Activated CD4-positive, alpha-beta T cell treated with anti-CD3 and anti-CD28 coated beads for 4 hours (primary cell): ENCODE data around the gene TH.

ENCODE experiments used
- DNase-seq, 2 donors: peaks; one replicate each; pipeline ENCODE4 v3.0.0-alpha.2; 2020

Gene TH

GRCh38 chr11:2158296-2158737, 13.3 kb downstream of the TH start:
- DNase-seq = no peak

GRCh38 chr11:2157294-2158040, 14.1 kb downstream of the TH start:
- DNase-seq = no peak

- peak; percentile 28 to 53 for DNase-seq
Observed at GRCh38 chr11:2156416-2157182, 15.0 kb downstream of the TH start.

DNA sequence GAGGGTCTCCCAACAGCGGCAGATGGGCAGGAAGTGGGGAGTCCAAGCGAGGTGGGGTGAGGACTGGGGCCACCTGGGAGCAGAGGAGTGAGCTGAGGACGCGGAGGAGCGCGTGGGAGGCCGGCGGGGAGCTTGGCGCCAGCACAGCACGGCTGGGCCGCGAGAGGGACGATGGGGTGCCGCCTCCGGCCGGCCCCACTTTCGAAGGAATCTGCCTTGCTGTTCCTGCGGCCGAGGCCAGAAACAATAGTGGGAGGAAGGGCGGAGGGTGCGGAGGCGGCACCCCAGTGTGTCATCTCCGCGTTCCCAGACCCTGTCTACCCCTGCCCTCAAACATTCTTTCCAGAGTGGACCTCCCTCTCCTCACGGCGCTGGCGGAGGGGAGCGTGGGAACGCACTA, 16.1 kb downstream of the TH start:
- no peak for DNase-seq

DNA sequence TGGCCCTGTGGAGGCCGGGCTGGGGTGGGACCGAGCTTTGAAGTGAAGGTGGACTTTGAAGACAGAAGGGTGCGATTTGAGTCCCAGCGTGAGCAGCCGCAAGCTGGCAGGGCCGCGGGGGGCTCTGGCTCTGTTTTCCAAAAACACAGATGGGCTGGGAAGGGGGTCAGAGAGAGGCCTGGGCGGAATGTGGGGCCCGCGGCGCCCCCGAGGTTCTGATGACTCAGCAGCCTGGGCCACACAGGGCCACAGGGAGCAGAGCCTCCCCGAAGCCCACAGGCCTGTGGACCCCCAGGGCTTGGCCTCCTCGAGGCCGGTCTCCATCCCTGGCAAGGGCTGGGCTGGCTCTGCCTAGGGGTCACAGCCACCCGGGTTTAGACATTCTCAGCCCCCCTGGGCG, 16.7 kb downstream of the TH start:
- no peak for DNase-seq

DNA sequence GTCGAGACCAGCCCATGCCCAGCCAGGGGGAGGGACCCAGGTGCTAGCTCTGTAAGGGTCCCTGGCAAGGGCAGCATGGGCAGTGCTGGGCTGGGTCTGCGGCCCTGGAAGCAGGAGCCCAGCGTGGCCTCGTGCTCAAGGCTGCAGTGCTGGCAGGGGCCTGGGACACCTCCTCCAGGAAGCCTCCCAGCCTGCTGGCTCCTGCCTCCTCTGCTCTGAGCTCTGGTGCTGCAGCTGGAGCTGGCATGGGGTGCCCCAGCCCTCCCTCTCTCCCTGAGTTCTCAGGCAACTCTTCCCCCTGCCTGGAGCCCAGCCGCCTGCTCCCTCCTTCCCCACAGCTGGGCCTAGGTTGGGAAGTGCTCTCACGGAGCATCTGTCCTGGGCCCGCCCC, 17.4 kb downstream of the TH start:
- no peak for DNase-seq

DNA sequence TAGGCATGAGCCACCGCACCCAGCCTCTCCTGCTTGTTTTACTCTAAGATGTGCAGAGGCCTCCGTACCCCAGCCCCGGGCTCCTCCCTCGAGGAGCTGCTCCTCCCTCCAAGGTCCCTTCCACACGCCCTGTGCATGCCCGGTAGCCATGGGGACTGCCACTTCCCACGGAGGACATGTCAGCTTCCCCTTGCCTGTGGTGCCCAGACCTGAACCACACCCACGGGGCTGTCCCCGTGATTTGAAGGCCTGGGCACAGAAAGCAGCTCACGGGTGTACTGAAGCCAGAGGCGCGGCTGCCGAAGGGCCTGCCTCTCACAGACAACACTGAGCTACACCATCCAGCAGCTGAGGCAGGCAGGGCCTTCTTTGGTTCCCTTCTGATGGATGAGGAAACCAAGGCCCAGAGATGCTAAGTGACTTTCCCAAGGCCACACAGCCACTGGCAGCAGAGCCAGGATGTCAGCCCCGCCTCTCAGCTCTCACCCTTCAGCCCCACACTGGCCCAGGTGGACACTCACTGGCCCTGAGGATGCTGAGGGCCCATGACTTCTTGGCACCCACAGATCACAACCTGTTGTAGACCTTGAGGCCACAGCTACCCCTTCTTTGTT, 17.9 kb downstream of the TH start:
- no peak for DNase-seq

DNA sequence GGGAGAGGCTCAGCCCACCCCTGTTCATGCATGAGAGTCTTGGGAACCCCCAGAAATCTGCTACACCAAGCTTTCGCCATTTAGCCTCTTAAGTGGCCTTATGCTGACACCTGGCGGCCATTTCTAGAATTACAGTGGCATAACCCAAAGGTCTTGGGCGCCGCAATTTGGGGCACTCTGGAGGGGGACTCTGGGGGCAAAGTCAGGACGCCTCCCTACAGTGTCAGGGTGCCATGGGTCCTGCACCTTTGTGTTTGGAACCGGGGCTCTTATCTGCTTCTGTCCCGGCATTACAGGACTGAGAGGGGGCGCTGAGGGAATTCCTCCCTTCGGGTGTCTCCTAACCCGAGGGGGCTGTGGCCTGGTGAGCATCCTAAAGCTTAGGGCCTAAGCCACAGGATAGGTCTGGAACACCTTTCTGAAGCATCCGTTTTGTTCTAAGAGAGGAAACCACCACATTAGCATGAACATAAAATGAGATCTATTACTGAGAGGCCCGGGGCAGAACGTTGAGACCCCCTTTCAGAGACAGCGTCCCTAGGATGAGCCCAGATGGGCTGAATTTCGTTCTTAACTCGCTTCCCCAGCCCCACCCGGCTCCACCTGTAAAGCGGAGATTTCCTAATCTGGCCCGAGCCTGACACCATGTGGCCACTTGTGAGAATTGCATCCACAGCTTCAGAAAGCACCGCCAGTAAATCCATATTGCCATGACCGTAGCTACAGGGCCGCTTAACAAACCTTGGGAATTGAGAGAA, 19.9 kb downstream of the TH start:
- DNase-seq = peak; percentile 79 to 82

DNA sequence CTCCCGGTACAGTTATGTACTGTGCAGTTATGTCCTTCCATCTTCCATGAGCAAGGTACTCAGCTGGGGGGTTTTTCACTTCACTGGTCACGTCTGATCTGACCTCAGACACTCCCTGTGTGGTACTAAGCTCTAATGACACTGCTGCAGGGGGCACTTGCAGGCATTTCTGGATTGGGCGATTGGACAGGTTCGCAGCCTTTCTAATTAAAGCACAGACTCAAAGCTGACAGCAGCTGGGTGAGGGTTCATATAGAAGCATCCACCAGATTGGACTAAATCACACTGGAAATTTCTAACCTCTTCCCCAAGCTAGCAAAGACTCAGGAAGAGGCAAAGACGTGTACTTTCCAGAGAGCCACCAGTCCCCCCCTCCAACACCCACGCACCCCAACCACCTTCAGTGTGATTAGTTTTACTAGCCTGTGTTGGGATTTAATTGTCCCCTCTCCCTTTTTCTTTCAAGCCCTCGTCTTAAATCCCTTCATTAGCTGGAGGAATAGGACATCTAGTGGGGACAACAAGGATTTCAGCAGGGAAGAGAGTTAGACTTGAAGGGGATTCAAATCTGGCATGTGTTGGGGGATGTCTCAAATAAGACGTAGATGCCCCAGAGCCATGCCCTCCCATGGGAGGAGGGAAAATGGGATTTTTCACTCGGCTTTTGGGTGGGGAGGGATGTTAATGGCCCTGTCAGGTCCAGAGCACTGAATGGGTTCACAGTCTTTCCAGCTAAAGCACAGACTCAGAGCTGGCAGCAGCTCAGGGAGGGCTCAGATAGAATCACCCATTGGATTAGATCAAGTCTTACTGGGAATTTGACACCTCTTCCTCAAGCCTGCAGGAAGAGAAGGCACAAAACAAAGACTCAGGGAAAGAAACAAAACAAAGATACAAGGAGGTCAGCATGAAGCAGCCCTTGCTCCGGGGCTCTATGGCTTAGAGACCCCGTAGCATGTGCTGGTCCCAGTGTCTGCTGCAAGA, 21.5 kb downstream of the TH start:
- peak in 1 of 2 donors; percentile 30 for DNase-seq

GRCh38 chr11:2149460-2149859, 22.2 kb downstream of the TH start:
- DNase-seq = no peak

DNA sequence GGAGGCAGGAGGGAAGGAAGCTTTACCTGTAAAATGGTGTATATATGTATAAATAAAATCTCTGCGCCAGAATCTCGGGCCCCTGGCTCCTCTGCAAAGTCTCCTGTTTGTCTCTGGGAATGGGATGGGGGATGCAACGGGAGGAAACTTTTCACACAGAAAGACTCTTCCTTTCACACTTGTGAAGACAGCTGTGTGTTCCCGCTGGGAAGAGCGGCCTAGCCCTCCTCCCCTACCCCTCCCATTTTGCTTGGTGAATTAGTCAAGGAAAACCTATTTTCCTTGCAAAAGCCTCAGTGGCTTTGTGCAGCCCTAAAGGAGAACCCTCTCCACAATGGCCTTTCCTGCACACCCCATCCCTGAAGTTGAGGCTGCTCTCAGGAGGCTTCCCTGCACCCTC, 23.0 kb downstream of the TH start:
- no peak for DNase-seq

GRCh38 chr11:2147391-2147790, 24.2 kb downstream of the TH start:
- DNase-seq = no peak

GRCh38 chr11:2146051-2146450, 25.6 kb downstream of the TH start:
- DNase-seq = no peak

GRCh38 chr11:2144544-2145248, 26.9 kb downstream of the TH start:
- no peak for DNase-seq

- no peak for DNase-seq
Observed at GRCh38 chr11:2143799-2144543, 27.6 kb downstream of the TH start.

DNA sequence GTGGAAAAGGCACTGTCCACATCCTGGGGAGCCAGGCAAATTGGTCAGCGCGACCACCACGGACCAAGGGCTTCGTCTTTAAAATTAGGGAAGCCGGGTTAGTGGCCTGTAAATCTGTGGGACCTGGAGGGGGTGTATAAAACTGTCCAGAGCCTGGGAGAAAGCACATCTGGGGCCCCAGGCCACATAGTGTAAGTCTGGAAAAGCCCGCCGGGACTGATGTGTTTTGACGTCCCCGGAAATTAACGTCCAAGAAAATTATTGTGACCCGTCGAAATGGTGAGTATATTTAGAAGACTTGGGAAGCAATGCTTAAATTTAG, 28.2 kb downstream of the TH start:
- no peak for DNase-seq

- DNase-seq = peak; percentile 22 to 51
Observed at GRCh38 chr11:2142762-2143202, 28.8 kb downstream of the TH start.

DNA sequence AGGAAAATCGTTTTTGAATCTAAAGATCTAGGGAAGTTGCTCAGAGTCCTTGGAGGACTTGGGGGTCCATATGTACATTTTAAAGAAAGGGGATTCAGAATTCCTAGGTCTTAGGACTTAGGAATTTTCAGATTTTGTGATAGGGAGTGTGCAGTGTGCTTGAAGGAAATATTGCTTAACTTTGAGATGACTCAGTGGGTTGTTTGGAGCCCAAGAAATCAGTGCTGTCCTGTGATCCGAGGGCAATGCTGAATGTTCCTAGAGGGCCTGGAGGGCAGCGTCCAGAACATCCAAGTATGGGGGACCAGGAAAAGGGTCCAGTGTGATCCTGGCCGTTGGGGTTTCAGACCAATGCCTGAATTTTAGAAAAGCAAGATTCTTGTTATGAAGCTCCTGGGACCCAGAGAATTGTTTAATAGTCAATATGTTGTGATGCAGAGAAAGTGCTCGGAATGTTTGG, 29.3 kb downstream of the TH start:
- no peak for DNase-seq

GRCh38 chr11:2140411-2141400, 30.9 kb downstream of the TH start:
- no peak for DNase-seq
